ENCODE data around the gene IGBP1. TPM values are rescaled to one million over a fixed set of nuclear protein-coding genes. Genes with fewer than 3 reads are reported as not detected.
"Not testable (repeated sequence)": the region's sequence is repeated elsewhere in the genome, so short reads cannot be mapped to it uniquely, and the experiment has no call there.

Gene IGBP1
- total RNA-seq, 1 donor from 2014 or later = 50.9 TPM

GRCh38 chrX:70092247-70092646, 41.0 kb upstream of the IGBP1 start:
- Histone ChIP-seq H3K27ac (replicated peaks) (no peak overlapping the region), H3K36me3 (no peaks in the 10 kb centered on the region), H3K4me3 (no peak overlapping the region), H3K4me1 (peaks cover 11% of the 10 kb centered on the region), H3K9me3 (replicated peaks) (no peaks in the 10 kb centered on the region), H3K27me3 (ENCODE audit: low read depth) (no peaks in the 10 kb centered on the region)
- DNase-seq = no peak
- TF ChIP-seq, protein P1, sequence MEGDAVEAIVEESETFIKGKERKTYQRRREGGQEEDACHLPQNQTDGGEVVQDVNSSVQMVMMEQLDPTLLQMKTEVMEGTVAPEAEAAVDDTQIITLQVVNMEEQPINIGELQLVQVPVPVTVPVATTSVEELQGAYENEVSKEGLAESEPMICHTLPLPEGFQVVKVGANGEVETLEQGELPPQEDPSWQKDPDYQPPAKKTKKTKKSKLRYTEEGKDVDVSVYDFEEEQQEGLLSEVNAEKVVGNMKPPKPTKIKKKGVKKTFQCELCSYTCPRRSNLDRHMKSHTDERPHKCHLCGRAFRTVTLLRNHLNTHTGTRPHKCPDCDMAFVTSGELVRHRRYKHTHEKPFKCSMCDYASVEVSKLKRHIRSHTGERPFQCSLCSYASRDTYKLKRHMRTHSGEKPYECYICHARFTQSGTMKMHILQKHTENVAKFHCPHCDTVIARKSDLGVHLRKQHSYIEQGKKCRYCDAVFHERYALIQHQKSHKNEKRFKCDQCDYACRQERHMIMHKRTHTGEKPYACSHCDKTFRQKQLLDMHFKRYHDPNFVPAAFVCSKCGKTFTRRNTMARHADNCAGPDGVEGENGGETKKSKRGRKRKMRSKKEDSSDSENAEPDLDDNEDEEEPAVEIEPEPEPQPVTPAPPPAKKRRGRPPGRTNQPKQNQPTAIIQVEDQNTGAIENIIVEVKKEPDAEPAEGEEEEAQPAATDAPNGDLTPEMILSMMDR (IDR thresholded peaks at IDR 0.05; ENCODE audit: borderline replicate concordance) = no peak
- intact Hi-C loops (cut with micrococcal nuclease) = loop anchor here (10.0 kb wide), 1 partner anchor 57 kb away; no protein-coding TSS in a partner anchor

DNA sequence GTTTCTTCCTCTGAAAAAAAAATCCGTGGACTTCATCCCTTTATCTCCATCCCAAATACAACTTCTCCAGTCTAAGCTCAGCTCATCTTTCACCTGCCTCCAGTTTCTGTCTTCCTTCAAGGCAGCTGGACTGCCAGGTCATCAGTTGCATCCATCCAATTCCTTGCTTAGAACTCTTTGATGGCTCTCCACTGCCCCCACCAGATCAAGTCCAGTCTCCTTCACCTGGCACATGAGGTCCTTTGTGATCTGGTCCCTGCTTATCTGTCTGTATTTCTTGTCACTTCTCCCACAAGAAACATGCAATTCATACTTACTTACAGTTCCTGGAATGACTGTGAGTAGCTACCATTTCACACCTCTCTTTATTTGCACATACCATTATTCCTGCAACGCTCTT, 37.2 kb upstream of the IGBP1 start:
- Histone ChIP-seq H3K9me3 (replicated peaks) (no peaks in the 10 kb centered on the region), H3K36me3 (no peaks in the 10 kb centered on the region), H3K4me3 (no peak overlapping the region), H3K27me3 (ENCODE audit: low read depth) (no peaks in the 10 kb centered on the region), H3K27ac (replicated peaks) (no peak overlapping the region), H3K4me1 (peaks cover 5% of the 10 kb centered on the region)
- TF ChIP-seq, protein P1 (IDR thresholded peaks at IDR 0.05; ENCODE audit: borderline replicate concordance) = peak; percentile 44
- no peak for DNase-seq
- intact Hi-C loops (cut with micrococcal nuclease) = loop anchor here (5.0 to 10.0 kb wide), 2 partner anchors 61 to 559 kb away; no protein-coding TSS in a partner anchor

GRCh38 chrX:70105229-70105628, 28.0 kb upstream of the IGBP1 start:
- H3K4me3 ChIP-seq = no peak overlapping the region
- TF ChIP-seq, protein P1 (IDR thresholded peaks at IDR 0.05; ENCODE audit: borderline replicate concordance) = no peak
- no peaks in the 10 kb centered on the region for H3K4me1 ChIP-seq
- H3K27ac ChIP-seq (replicated peaks) = no peak overlapping the region
- no peak for DNase-seq
- intact Hi-C loops (cut with micrococcal nuclease) = no loop called here
- H3K27me3 ChIP-seq (ENCODE audit: low read depth) = no peaks in the 10 kb centered on the region
- no peaks in the 10 kb centered on the region for H3K9me3 ChIP-seq (replicated peaks)
- H3K36me3 ChIP-seq = no peaks in the 10 kb centered on the region

- DNase-seq; intact Hi-C loops (cut with micrococcal nuclease); H3K4me3 ChIP-seq; H3K4me1 ChIP-seq; H3K36me3 ChIP-seq; H3K27ac ChIP-seq (replicated peaks); H3K27me3 ChIP-seq (ENCODE audit: low read depth): not testable (repeated sequence)
- H3K9me3 ChIP-seq (replicated peaks) = peaks cover 19% of the 10 kb centered on the region
Observed at GRCh38 chrX:70111436-70112026, 21.7 kb upstream of the IGBP1 start.

DNA sequence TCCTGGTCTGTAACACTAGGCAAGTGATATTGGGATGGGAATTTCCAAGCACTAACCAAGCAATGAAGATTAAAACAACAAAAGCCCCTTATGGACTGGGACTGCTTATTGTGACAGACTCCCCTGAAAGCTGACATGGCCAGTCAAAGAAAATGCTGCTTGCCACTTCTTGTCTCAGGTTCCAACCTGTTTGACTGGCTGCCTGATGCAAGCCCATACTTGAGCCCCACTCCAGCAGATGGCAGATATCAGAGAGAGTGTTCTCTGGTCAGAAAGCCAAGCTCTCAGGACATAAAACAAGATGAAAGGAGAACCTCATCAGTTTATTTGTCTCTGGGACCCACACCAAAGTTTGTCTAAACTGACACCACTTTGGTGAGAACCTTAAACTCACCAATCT, 15.5 kb upstream of the IGBP1 start:
- H3K36me3 ChIP-seq = no peaks in the 10 kb centered on the region
- H3K4me3 ChIP-seq = no peak overlapping the region
- intact Hi-C loops (cut with micrococcal nuclease) = no loop called here
- no peaks in the 10 kb centered on the region for H3K27me3 ChIP-seq (ENCODE audit: low read depth)
- TF ChIP-seq, protein P1 (IDR thresholded peaks at IDR 0.05; ENCODE audit: borderline replicate concordance) = no peak
- no peak for DNase-seq
- no peaks in the 10 kb centered on the region for H3K9me3 ChIP-seq (replicated peaks)
- H3K27ac ChIP-seq (replicated peaks) = no peak overlapping the region
- H3K4me1 ChIP-seq = no peaks in the 10 kb centered on the region

- H3K4me3 ChIP-seq; H3K4me1 ChIP-seq; intact Hi-C loops (cut with micrococcal nuclease); H3K27ac ChIP-seq (replicated peaks); H3K27me3 ChIP-seq (ENCODE audit: low read depth); H3K9me3 ChIP-seq (replicated peaks); H3K36me3 ChIP-seq; DNase-seq: not testable (repeated sequence)
Observed at GRCh38 chrX:70123014-70123413, 10.2 kb upstream of the IGBP1 start.

Data from left ventricle myocardium inferior (tissue), 1 donor.